SK-MEL-5 (cell line): ENCODE results near the gene TEX29. TPM values are rescaled to one million over a fixed set of nuclear protein-coding genes. Genes with fewer than 3 reads are reported as not detected.

Experiments used
- DNase-seq: peaks from one replicate; pipeline ENCODE4 v3.0.0-alpha.2; 2016; ENCODE audit warnings: low read depth, low spot score
- in situ Hi-C: cut with HindIII; loops from 2 replicates; pipeline ENCODE4 v1.10.0; 2016; ENCODE audit warnings: low sequenced_read_pairs, high pct_unique_total_duplicates, low pct_unique_long_range_greater_than_20kb
- total RNA-seq: library from RNA; depleted of rRNA; stranded (reverse); fragments of >200 nt; shearing (Covaris generic); gene quantifications from 2 replicates; pipeline ENCODE4 v1.2.3, GENCODE V29; 2014

The TEX29 gene
- total RNA-seq, 1 experiment from 2014 or later = not detected

DNA sequence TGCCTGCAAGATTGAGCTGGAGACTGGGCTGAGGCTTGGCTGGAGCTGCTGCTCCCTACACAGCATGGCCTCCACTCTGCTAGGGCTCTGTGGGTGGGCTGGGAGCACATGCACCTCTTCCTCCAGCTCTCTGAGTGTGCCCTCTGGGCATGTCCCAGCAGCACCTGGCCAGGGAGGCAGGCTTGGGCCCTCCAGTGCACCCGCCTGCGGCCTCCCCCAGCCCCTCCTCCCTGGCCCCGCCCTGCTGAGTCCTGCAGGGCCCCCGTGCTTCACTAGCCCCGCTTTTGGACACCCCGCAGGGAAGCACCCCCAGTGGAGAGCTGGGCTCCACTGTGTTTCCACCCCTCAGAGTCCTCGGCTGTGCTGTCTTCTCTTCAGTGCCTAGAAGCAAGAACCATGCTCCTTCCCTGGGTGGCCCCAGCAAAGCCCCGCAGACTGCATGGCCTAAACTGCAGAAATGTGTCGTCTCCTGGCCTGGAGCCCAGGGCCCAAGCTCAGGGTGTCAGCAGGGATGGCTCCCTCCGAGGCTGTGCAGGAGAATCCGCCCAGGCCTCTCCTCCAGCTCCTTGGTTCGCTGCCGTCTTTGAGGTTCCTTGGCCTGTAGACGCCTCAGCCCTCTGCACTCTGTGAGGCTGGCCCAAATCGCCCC lies 5.0 kb upstream of the TEX29 start:
- DNase-seq = no peak
- in situ Hi-C loops = no loop called here

GRCh38 chr13:111316161-111316730 lies 4.2 kb upstream of the TEX29 start:
- in situ Hi-C loops = no loop called here
- DNase-seq = no peak

DNA sequence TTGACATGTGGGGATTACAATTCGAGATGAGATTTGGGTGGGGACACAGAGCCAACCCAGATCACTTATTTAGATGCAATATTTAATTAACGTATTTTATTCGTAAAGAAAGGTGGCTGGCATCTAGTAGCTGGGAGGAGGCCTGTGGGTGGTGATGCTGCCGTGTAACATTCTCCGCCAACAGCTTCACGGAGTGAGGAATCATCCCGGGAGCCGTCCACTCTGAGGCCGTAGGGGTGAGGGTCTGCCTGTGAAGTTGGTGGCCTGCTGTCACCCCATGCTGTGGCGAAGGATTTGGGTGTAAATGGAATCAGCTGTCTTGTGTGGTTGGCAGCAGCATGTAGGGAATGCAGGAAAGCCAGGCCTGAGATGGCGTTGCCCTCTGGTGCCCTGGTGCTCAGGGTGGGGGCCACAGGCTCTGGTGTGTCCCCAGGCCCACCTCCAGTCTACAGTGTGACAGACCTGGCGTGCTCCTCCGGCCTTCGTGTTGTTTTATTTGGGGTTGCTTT lies 3.3 kb upstream of the TEX29 start:
- in situ Hi-C loops = no loop called here
- DNase-seq = no peak

DNA sequence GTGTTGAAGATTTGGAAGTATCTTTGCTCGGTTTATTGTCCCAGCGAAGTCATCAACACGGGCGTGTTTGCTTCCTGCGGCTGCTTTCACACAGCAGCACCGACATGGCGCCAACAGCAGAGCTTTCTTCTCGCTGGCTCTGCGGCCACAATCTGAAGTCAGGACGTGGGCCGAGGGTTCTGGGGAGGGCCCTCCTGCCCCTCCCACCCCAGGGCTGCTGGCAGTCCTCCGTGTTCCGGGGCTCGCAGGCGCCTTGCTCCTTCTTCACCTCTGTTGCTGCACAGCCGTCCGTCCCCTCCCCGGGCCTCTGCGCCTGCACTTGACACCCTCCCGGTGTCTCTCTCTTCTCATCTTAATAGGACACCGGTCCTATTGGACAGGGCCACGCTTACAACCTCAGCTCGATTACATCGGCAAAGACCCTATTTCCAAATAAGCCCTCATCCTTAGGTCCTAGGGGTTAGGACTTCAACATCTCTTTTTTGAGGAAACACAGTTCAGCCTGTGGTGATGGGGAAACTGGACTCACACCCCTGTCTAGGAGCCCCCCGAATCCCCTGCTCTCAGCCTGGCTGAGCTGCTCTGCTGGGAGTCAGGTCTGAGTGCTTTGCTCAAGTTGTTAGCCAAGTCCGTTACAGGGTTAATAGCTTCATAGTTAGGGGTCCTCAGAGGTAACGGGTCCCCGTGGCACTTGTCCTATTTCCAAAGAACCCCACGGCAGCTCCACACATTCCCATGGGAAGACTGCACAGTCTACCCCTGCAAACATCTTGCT lies 2.7 kb upstream of the TEX29 start:
- DNase-seq = no peak
- in situ Hi-C loops = no loop called here

DNA sequence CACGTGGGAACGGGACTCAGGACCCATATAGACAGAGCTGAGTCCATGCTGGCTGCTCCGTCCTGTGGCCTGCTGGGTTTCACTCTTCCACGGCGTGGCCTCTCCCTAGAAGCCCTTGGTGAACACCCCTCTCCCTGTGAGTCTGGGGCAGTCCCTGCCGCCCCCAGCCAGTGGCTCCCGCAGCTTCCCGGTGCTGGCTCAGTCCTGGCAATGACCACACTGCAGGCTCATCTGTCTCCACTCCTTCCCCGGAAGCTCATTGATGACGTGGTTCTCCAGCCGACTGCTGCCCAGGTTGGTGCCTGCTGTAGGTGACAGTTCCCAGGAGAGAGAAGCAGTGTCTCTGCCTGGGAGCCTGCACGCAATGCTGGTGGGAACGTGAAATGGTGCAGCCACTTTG lies 2.1 kb upstream of the TEX29 start:
- no peak for DNase-seq
- in situ Hi-C loops = no loop called here

- in situ Hi-C loops = no loop called here
Measured at GRCh38 chr13:111319521-111319920, 921 bp upstream of the TEX29 start.

DNA sequence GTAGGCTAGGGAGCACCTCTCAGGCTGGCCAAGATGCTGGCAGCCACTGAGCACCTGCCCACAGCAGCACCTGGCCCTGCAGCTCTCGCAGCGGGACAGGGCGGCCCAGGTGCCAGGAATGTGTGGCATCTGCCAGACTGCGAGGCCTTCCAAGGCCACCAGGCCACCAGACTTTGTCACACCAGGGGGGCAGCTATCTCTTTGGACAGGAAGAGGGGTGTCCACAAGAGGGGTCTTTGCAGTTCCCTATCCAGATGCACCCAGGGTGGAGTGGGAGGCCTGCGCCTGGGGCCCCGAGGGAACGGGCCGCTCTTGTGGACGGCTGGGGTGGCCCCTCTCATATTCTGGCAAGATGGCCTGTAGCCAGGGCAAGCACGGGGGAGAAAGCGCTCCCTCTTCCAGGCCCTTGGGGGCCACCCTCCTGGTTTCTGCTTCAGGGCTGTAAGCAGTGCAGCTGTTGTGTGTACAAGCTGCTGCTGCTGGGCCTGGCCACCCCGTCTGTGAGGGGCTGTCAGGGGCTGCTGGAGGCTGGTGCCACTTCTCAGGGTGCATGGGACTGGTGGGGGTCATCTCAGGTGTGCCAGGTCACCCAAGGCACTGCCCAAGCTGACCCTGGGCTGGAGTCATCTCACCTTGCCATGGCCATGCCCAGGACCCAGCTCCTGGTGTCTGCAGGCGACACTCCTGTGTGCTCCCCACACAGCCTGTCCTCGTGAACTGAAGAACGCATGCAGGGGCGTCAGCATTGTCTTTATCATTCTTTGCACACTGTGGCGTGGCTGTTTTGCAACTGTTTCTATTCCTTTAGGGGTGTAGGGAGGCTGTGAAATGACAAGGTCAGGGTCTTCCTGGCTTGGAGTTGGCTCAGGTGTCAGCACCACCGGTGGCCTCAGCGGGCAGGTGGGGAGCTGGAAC lies 1.8 kb downstream of the TEX29 start:
- no peak for DNase-seq
- in situ Hi-C loops = no loop called here

More at GRCh38 chr13:111319521-111319920, 921 bp upstream of the TEX29 start:
- DNase-seq = no peak

GRCh38 chr13:111322916-111323331 lies 2.5 kb downstream of the TEX29 start:
- in situ Hi-C loops = no loop called here
- no peak for DNase-seq

DNA sequence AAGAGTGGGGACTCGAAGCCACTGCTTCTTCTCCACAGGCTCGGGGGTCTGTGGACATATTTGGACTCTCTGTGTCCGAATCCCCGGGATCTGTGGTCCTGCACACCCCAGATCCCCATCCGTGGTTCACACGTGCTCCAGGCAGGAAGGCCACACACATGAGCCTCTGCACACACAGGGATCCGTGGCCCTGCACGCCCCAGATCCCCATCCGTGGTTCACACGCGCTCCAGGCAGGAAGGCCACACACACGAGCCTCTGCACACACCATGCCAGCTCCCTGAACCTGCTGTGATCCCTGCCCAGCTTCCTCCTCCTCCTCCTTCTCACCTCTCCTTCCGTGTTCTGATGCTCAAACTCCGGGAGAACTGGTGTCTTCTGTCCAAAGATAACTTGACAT lies 3.1 kb downstream of the TEX29 start:
- DNase-seq = no peak
- in situ Hi-C loops = no loop called here

DNA sequence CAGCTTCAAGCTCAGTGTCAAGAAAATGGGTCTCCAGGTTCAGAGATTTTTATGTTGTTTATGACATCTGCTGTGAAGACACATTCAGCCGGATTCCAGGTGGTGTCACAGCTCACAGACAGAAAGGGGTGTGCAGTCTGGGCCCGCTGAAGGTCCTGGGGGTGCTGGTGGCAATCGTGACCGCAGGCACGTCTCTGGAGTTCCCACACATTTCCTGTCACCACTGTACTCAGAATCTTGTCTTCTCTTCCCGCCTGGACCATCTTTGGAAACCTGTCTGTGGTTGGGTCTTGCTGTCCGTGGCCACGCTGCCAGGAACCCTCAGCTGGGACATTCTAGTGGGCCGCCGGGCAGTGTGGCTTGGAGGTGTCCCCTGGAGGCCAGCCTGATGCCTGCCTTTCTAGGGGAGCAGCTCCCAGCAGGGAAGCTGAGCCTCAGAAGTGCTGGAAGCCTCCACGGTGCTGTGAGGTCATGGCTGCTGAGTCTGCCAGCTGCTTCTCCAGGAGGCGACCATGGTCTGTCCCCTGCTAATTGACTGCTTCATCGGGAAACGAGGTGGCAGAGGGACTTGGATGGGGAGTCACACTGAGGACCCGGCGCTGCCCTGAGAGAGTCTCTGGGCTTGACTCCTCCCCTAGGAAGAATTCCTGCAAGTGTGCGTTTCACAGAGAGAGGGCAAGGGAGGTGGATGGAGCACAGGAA lies 3.7 kb downstream of the TEX29 start:
- no peak for DNase-seq
- in situ Hi-C loops = no loop called here

DNA sequence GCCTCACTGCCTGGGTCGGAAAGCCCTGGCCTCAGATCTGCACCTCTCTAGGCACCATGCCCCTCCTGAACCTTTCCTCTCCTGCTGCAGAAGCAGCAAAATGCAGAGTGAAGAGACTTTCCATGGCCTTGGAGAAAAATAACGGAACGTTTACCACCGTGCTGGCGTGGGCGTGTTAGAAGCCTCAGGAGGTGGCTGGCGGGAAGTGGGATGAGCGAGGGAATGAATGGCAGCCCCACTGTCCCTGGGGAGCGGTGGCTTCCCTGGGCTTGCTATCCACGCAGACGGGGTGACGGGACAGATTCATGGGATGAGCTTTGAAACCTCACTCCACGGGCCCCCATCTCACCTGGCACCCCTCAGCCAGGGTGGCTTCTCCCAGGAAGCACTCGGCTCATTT lies 4.3 kb downstream of the TEX29 start:
- in situ Hi-C loops = no loop called here

DNA sequence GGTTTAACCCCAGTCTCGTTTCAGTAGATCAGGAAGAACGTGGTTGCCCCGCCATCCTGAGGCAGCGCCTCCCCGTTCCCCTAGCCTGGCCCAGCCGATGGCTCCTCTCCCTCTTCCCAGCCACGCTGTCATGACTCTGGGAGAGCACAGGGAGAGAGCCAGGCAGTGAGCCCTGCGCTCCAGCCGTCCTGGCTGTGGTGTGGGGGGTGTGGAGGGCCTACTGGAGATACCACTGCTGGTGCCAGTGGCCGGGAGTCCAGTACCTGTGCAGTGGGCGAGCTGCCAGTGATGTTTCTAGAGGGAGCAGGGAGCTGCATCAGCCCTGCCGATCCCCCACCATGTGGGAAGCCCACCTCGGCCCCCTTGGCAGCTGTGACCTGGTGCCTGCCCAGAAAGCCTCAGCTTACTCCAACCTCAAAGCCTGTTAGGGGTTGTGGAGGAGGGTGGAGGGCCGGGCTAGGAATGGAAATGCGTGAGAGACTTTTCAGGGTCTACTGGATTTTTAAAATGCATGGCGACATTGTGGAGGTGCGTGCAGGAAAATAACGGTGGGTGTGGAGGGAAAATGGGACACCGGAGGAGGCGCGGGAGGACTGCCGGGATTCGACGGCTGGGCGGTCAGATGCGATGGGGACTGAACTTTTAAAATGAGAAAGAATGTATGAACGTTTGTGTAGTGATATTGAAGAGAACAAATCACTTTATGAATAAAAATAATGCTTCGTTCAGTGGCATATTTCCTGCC lies 4.9 kb downstream of the TEX29 start:
- no peak for DNase-seq

More for the DNA sequence above, 4.3 kb downstream of the TEX29 start:
- no peak for DNase-seq

GRCh38 chr13:111325941-111326620 lies 5.6 kb downstream of the TEX29 start:
- in situ Hi-C loops = no loop called here
- no peak for DNase-seq

More for the DNA sequence above, 4.9 kb downstream of the TEX29 start:
- in situ Hi-C loops = no loop called here

GRCh38 chr13:111326621-111326965 lies 6.2 kb downstream of the TEX29 start:
- no peak for DNase-seq

GRCh38 chr13:111326981-111327642 lies 6.7 kb downstream of the TEX29 start:
- no peak for DNase-seq
- in situ Hi-C loops = no loop called here

More at GRCh38 chr13:111326621-111326965, 6.2 kb downstream of the TEX29 start:
- in situ Hi-C loops = no loop called here
